SKM-1 treated with dmso at 0.1 percent for 144 hours (cell line): ENCODE data around the gene CMTM6.
A peak's percentile ranks its signal among the peaks of the same experiment; 100 is the strongest.
"Not testable (repeated sequence)": the region's sequence is repeated elsewhere in the genome, so short reads cannot be mapped to it uniquely, and the experiment has no call there.

Experiments used
- DNase-seq: peaks from one replicate; lab custom pipeline; 2025; ENCODE audit not compliant: unreplicated experiment; lab: John Stamatoyannopoulos, UW

Gene CMTM6

GRCh38 chr3:32500231-32500630 lies 2.4 kb downstream of the CMTM6 start:
- DNase-seq: no peak

- no peak for DNase-seq
These were observed 3.1 kb downstream of the CMTM6 start for GRCh38 chr3:32499585-32499984.

- no peak for DNase-seq
These were observed 3.7 kb downstream of the CMTM6 start for GRCh38 chr3:32498992-32499391.

- no peak for DNase-seq
These were observed 4.4 kb downstream of the CMTM6 start for GRCh38 chr3:32498252-32498651.

- no peak for DNase-seq
These were observed 7.0 kb downstream of the CMTM6 start for GRCh38 chr3:32495609-32496008.

GRCh38 chr3:32495085-32495484 lies 7.6 kb downstream of the CMTM6 start:
- DNase-seq: no peak

- DNase-seq: no peak
These were observed 8.9 kb downstream of the CMTM6 start for GRCh38 chr3:32493437-32494414.

- DNase-seq: no peak
These were observed 9.8 kb downstream of the CMTM6 start for GRCh38 chr3:32492684-32493436.

- DNase-seq: no peak
These were observed 14.1 kb downstream of the CMTM6 start for GRCh38 chr3:32488474-32489008.

GRCh38 chr3:32487781-32488473 lies 14.7 kb downstream of the CMTM6 start:
- no peak for DNase-seq

- DNase-seq: peak; percentile 53
These were observed 18.2 kb downstream of the CMTM6 start for GRCh38 chr3:32484436-32484835.

- DNase-seq: no peak
These were observed 18.9 kb downstream of the CMTM6 start for GRCh38 chr3:32483772-32484171.

- no peak for DNase-seq
These were observed 20.0 kb downstream of the CMTM6 start for GRCh38 chr3:32482693-32483092.

GRCh38 chr3:32481791-32482631 lies 20.6 kb downstream of the CMTM6 start:
- no peak for DNase-seq

GRCh38 chr3:32480604-32481003 lies 22.0 kb downstream of the CMTM6 start:
- DNase-seq: no peak

- DNase-seq: no peak
These were observed 28.5 kb downstream of the CMTM6 start for GRCh38 chr3:32474201-32474600.

GRCh38 chr3:32472151-32472550 lies 30.5 kb downstream of the CMTM6 start:
- DNase-seq: not testable (repeated sequence)

- no peak for DNase-seq
These were observed 31.4 kb downstream of the CMTM6 start for GRCh38 chr3:32471246-32471645.

GRCh38 chr3:32470362-32470761 lies 32.3 kb downstream of the CMTM6 start:
- DNase-seq: no peak

- no peak for DNase-seq
These were observed 33.3 kb downstream of the CMTM6 start for GRCh38 chr3:32469151-32469874.
